Mesenteric fat pad (tissue), 1 donor: Measurements from ENCODE around the gene FAM107B. TPM values are rescaled to one million over a fixed set of nuclear protein-coding genes. Genes with fewer than 3 reads are reported as not detected.

ENCODE experiments used
- DNase-seq: peaks from one replicate; pipeline ENCODE4 v3.0.0-alpha.2; 2020; ENCODE audit warnings: low spot score
- total RNA-seq: library from RNA; stranded (reverse); fragmentation: NEBNext Ultra II Directional; extraction: Animal tissue kit (Norgen Biotek cat#: 25700); gene quantifications from one replicate; pipeline ENCODE4 v1.2.1, GENCODE V29; 2021
- donor health status: DM: yes; HTN: yes; CAD: no.

FAM107B gene
- total RNA-seq, 1 donor from 2014 or later: 88.2 TPM

DNA sequence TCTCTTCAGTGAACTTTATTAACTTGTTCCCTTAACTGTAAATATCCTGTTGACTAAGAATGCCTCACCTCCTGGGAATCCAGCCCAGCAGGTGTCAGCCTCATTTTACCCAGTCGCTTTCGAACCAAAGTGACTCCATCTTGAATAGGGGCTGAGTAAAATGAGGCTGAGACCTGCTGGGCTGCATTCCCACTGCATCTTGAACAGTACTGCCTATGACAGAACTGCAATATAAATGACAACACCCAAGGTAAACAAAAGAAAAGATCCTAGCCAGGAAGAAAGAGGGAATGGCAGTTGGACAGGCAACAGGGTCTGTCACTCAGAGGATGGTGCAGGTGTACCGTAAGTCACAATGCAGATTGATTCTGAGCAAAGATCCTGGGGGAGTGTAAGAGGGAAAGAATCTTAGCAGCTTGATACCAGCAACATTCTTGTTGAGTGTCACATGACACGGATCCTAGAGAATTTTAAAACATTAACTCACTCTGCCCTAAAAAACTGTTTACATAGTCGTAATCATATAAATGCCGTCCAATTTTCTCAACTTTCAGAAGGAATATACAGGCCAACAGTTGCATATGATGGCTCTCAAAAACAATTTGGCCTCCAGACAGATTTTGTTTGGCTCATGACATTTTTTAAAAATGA is 4.4 kb upstream of the FAM107B start:
- no peak for DNase-seq

DNA sequence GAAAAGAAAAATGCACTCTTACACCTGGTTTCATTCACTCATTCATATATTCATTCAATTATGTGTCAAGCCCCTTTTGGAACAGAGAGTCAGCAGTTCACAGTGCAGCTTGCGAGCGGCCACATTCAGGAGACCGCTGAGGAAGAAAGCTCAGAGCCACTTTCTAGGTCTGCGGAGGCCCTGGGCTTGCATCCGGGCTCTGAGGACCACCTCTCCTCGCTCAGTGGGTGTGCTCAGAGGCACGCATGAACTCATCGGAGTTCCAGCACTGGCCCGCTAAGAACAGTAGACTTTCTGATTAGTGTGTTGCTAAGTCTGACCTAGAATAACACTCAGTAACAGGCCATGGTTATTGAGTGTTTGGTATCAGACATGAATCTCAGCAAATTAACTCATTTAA is 1.8 kb upstream of the FAM107B start:
- no peak for DNase-seq

DNA sequence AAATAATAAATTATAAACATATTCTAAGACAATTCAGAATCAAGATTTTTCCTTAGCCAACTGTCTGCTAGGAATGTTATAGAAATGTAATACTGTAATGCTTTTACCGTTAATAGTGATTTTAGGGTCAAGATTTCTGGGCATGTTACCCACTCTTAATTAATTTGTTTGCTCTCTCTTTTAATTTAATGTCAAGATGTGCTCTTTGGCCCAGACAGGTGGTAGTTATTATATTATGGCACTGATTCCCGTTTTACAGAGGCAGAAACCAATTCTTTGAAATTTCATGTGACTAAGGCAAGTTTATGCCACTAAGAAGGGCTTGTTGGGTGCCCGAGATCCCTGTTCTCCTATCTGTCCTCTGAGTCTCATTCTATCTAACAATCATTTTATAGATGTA is 959 bp upstream of the FAM107B start:
- no peak for DNase-seq

DNA sequence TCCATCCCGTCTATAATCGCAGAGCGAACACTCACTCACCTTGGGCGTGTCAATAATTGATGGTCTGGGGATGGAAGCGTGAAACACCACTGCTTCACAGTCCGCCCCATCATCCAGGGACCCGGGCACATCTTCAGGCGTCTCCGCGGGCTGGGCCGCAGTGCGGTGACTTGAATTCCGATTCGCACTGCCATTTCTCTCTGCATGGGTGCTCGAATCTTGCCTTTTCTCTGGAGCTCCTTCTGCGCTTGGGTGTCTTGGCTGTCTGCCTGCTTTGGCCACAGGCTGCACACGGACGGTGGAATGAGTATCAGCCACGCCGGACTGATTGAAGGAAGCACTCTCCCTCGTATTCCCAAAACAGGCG is 500 bp downstream of the FAM107B start:
- DNase-seq: no peak

DNA sequence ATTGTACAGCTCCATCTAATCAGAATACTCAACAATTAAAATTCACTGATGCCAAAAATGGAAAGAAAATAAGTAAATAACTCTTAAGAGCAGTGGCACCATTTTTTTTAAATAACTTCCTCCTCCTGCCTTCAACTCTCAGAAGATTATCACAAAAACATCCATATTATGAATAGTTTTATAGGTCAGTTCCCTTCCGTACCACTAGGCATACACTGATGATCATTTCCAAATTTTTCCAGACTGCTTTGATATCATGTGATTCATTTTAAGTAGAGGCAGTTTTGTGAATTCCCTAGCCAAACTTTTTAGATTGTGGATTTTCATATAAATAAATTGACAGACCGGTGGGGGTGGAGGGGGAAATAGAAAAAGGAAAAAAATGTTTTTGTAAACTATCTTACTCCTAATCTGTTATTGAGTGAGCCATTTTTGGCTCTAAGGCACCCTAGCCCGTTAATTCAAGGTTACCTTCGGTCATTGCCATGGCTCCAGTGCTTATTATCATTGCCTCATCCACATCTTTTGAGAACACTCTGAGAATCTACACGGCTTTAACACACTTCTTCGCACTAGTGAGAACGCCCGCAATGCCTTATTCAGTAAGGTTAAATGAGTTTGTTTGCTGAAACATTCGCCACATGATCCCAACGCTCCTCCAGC is 1.0 kb downstream of the FAM107B start:
- DNase-seq: no peak

DNA sequence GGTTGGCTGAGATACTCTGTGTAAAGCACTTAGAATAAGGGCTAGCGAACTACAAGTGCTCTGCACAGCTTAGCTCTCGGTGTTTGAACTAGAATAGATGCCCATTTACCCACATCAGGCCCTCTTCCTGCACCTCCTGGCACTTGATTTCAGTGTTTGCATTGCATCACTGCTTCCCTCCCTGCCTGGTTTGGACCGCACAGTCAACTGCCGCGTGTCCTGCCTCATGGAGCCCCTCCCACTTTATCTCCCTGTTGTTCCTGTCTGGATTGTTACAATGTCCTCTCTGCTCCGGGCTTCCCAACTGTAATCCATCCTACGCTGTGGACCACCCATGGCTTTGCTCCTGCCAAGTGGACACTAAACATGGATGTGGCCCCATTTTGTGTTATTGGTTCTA is 2.3 kb downstream of the FAM107B start:
- no peak for DNase-seq

DNA sequence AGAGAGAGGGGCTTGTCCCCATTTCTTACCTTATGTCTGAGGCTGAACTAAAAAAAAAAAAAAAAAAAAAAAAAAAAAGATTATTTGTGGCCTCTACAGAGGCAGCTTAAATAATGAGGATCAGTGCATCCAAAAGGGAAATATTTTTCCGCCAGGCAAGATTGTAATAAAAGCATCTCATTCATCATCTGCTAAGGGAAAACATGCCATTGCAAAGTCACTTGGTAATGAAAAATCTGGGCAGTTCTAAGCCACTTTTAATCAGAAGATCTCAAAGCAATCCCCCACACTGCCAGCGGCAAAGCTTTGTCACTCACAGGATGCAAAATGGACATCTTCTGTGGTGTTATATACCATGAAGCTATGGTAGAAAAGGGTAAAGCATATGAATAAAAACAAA is 3.8 kb downstream of the FAM107B start:
- DNase-seq: no peak

DNA sequence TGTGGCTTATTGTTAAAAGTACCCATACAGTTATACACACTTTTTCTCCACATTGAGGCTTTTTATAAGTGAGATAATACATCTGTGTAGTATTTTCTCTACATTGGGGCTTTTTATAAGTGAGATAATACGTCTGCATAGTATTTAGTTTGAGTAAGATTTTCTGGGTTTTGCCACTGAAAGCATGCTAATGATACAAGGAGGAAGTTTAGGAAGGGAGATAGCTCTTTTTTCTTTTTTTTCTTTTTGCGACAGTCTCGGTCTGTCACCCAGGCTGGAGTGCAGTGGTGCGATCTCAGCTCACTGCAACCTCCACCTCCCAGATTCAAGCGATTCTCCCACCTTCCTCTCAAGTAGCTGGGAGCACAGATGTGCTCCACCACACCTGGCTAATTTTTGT is 13.3 kb downstream of the FAM107B start:
- no peak for DNase-seq

DNA sequence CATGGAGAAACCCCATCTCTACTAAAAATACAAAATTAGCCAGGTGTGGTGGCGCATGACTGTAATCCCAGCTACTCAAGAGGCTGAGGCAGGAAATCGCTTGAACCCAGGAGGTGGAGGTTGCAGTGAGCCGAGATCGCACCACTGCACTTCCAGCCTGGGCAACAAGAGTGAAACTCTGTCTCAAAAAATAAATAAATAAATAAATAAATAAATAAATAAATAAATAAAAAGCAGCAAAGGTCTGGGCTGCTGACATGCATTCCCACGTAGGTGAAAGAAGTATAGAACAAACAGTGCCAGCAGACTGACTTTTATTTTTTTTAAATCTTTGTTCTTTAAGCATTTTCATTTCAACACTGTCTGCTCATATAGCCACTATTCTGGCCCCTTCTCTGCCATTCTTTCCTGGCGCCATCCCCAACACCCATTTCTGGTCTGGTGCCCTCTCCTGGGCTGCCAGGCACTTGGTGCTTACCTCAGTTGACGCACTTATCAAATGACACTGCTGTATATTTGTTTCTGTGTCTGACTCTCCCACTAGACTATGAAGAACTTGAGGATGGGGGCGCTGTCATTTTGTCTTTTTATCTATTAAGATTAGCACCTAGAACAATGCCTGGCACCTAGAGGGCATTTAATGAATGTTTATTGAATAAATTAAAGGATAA is 15.6 kb downstream of the FAM107B start:
- DNase-seq: no peak

DNA sequence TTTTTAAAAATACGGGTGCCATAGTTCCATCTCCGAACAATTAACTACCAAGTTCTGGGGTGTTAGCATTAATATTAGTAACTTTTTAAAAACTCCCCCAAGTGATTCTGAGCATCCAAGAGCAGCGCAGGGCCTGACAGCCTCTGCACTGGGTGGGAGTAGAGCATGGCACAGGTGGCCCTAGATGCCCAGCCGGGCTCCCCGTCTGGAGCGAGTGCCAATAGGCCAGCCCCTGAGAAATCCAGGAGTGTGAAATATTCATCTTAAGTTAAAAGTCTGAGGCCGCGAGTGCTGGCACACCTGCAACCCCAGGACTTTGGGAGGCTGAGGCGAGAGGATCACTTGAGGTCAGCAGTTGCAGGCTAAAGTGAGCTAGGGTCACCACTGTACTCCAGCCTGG is 16.2 kb downstream of the FAM107B start:
- no peak for DNase-seq

DNA sequence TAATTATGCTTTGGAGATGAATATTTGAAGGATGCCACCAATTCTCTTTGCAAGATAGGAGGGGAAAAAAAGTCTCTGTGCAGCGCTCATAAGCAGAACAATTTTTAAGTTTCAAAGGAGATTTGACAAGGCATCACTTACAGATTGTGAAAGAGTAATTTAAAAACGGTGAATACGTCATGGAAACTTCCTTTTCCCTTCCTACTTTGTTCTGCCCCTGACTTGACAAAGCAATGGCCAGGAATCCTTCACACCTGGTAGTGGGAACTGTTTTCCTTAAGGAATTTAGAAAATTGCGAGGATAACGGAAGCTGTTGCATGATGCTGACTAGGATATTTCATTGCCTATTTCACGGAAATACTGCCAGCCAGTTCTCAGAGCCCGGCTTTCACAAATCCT is 16.7 kb downstream of the FAM107B start:
- DNase-seq: no peak

DNA sequence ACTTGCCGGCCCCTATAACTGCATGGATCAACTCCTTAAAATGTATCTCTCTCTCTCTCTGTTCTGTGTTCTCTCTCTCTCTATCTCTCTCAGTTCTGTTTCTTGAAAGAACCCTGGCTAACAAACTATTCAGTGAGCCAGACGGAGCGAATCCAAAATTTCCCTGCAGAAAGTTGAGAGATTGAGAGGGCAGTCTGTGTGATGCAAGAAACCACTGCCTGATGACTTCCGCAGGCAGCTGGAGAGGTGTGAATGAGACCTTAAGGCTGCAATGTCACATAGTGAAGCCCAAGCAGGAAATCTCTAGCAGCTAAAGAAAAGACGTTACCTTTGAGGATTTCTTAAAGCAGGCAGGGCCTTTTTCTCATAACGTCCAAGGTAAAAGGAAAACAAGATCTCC is 17.3 kb downstream of the FAM107B start:
- DNase-seq: no peak

DNA sequence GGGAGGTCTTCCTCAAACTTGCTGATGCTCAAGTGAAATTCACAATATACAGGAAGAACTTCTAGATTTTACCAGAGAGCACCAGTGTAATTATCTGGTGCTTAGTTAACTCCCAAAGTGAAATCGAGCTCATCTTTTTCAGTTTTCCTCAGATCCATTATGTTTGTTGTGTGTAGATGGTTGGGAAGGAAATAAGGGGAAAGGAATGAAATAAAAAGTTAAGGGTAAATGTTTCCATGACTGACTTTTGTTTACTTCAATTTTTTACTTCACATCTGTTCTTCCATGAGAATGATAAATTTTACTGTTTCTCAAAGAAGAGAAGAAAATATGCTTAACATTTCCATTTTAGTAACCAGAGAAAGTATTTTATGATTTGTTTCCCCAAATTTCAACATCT is 21.3 kb downstream of the FAM107B start:
- no peak for DNase-seq

DNA sequence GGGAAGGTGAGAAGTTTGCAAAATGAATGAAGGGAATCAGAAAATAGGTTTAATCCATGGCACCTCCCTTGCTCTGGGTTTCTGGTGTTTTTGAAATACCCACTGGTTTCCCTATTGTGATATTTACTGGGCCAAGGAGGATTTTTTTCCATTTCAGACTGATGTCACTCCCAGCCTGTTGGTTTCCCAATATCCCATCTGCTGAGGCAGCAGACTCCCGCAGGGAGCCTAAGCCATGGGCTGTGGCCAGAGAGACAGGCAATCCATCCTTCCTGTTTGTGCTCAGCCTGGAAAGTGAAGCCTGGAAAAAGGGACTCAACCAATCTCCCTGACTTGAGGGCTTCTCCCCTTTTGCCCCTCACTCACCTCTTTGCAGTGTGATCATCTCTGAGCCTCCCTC is 22.8 kb downstream of the FAM107B start:
- no peak for DNase-seq

DNA sequence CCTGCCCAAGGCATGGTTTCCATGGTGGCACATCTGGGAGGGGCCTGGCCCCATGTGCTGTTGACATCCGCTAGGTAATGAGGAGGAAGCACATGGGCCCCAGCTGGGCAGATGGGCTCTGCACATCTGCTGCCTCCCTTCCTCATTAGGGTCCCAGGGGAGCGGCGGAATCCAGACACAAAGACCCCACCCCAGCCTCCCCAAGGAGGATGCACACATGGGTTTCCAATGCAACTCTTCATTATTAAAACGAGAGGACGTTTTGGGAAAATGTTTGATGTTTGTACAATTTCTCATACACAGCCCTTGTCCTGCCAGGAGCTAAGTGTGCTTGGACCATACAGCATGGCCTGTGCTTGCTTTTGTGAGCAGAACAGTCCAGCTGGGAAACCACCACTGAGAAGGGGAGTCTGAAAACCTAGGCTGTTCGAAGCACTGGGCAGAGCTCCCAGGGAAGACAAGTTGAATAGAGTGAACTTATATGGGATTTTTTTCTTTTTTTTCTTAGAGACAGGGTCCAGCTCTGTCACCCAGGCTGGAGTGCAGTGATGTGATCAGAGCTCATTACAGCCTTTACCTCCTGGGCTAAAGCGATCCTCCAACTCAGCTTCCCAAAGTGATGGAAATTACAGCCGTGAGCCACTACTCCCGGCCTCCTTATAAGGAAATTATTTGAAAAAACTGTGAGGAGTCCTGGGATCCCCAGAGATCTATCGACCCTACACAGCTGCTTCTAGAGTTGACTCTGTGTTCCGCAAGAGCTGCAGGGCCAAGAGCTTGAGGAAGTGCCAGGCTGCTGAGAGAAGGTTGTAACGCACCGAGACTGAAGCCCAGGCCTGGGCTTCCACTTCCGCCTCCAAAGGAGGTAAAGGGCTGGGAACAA is 23.4 kb downstream of the FAM107B start:
- DNase-seq: no peak

DNA sequence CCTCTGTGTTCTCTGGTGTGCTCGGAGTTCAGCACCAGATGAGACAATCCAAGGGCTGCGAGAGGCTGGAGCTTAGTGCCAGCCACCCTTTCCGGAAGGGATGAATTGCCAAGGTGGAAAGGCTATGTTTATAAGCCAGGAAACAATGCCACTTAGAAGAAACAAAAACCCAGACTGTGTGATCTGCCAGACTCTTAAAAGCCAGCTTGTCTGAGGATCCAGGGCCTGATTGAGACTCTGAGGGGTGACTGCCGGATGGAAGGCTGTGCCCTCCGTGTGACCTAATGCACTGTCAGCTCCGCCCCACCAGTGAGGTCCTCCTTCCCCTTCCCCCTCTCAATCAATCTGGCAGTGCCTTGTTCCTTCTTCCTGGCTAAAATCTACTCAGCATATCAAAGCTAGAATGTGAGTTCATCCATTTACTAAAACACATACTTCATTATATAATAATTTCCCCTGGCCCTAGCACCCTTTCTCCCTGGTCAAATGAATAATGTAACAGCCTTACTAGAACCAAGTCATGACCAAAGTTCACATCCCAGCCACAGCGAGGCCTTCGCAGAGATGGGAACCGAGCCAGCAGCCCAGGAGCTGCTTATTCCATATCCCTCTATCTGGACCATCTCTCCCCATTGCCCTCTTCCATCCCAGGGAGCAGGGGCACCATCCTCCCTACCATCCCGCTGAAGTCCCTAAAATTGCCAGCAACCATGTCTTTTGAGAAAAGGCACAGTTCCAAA is 25.5 kb downstream of the FAM107B start:
- no peak for DNase-seq

DNA sequence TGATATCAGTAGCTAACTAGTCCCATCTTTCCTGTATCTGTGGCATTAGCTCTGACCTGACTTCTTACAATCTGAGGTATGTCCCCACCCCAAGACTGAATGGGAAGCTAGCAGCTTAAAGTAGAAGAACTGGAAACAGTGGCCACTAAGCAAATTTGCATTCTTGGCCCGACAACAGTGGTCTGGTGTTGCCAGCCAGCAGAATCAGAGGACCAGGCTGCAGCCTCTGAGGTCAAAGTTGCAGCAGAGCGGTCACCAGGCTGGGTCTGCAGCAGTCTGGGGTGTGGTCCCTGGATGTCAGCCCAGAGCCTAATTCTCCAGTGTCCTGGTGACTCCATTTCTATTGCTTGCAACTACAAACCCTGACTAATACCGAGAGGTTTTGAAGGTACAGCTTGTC is 26.3 kb downstream of the FAM107B start:
- DNase-seq: no peak

DNA sequence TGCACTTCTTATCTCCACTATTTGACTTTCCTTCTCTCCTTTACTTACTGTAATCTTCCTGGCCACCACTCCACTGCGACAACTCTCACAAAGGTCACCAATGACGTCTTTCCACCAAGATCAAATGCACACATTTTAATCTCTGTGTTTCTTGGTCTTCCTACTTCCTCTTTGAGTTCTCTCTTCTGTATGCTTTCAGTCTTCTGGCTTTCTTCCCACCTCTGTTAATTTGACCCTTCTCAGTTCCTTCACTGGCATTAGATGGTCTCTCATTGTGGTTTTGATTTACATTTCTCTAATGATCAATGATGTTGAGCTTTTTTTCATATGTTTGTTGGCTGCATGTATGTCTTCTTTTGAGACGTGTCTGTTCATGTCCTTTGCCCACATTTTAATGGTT is 31.9 kb downstream of the FAM107B start:
- DNase-seq: no peak

DNA sequence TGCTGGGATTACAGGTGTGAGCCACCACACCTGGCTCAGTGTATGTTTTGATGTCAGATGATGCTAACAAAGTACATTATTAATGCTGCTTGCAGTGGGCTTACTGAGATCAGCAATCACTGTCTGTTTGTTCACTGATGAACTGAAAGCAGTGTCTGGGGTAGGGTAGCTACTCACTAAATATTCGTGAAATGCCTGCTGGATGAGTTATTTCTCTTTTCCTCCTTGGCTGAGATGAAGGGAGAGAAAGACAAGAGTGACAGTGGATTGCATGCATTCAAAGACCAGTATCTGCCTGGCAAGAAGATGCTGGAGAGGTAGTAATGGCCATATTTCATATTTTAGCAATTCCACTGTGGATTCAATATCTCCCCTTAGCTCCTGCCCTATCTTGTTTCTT is 32.3 kb downstream of the FAM107B start:
- DNase-seq: no peak

DNA sequence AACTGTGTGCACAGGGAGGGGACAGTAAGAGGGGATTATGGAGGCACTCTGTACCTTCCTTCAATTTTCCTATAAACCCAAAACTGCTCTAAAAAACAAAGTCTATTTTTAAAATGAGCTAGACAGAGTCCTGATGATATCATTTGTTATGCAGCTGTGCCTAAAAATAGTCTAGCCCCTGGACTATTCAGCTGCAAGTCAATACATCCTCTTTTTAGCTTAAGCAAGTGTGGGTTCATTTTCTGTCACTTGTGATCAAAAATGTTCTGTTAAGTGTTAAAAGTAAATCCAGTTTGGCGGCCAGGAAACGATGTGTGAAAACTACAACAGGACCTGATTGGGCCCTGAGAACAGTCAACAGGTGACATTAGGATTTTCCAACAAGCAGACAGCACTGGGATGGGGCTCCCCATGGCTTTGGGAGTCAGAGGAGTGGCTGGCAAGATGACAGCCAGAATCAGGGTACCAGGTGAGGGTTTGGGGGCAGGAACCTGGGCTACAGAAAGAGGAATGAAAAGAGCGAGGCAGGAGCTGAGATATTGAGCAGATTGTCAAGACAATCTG is 33.9 kb downstream of the FAM107B start:
- no peak for DNase-seq
